Measurements from ENCODE around the gene KIRREL3. TPM values are rescaled to one million over a fixed set of nuclear protein-coding genes. Genes with fewer than 3 reads are reported as not detected.
A peak's percentile ranks its signal among the peaks of the same experiment; 100 is the strongest.

The KIRREL3 gene
- total and polyA plus RNA-seq, 2 of the 8 experiments (the other 6 are each of a cell fraction or from before 2014, with no cell fraction given): 0.29 to 0.32 TPM

- ChIA-PET CTCF (ENCODE audit: partially characterized antibody) (interaction anchor here (0.7 to 2.0 kb wide), 8 partner anchors 10 to 444 kb away, joined by 3 to 9 read pairs (median 4); no protein-coding TSS in a partner anchor), POLR2A (ENCODE audit: partially characterized antibody) (interaction anchor here (1.2 to 2.1 kb wide), 2 partner anchors 10 to 14 kb away, joined by 3 to 5 read pairs; no protein-coding TSS in a partner anchor)
- no peak overlapping the region for H4K8ac ChIP-seq (ENCODE audit: extremely low read depth, insufficient read depth, low read length)
- no peaks in the 10 kb centered on the region for H4K20me1 ChIP-seq (replicated peaks in 1 of 2; ENCODE audit: control insufficient read depth in 1 of 2, insufficient read depth in 2 of 2, low read length in 2 of 2)
- no peak overlapping the region for H3K4me3 ChIP-seq (ENCODE audit: extremely low read depth in 1 of 4, insufficient read depth in 2 of 4, low read depth in 3 of 4, low read length in 4 of 4)
- H3K23me2 ChIP-seq (ENCODE audit: low read depth, low read length): no peaks in the 10 kb centered on the region; the same call in 1 of the 2 replicates
- H2BK20ac ChIP-seq (ENCODE audit: low read length): peak overlapping the region; percentile 21; the same call in 1 of the 2 replicates
- H3K79me2 ChIP-seq (ENCODE audit: control insufficient read depth in 1 of 2, insufficient read depth in 2 of 2, low read length in 2 of 2): no peaks in the 10 kb centered on the region
- H4K91ac ChIP-seq (replicated peaks; ENCODE audit: insufficient read length, low read length): peak overlapping the region; percentile 56
- DNase-seq (ENCODE audit: low read depth in 1 of 2, low spot score in 2 of 2) (peak in 1 of 2 experiments; percentile 56), FAIRE-seq (peak; percentile 57)
- H3K14ac ChIP-seq (ENCODE audit: insufficient read length): no peak overlapping the region
- H3K27me3 ChIP-seq (replicated peaks in 1 of 4; ENCODE audit: control insufficient read depth in 3 of 4, extremely low read depth in 1 of 4, insufficient read depth in 3 of 4, low read length in 3 of 4): no peaks in the 10 kb centered on the region
- no peak overlapping the region for H3K4ac ChIP-seq (replicated peaks; ENCODE audit: insufficient read length, low read depth, low read length)
- H2BK15ac ChIP-seq (ENCODE audit: low read length): peak overlapping the region; percentile 61; the same call in 1 of the 2 replicates
- no peak overlapping the region for H2AFZ ChIP-seq (ENCODE audit: low read length)
- H2BK5ac ChIP-seq (ENCODE audit: low read depth, low read length): 0 out of 2 replicates have a peak overlapping the region, but pooled peaks have one; percentile 20
- WGBS, 2 experiments (ENCODE audit: extremely low coverage in 1 of 2, insufficient coverage in 1 of 2, insufficient read length in 1 of 2, insufficient replicate concordance in 2 of 2, low coverage in 1 of 2, low lambda C conversion rate in 2 of 2, missing lambda C conversion rate in 1 of 2): 59% methylated on average over 15 of the region's 15 CpGs; no CpG with 5 or more reads in 1 of the 2 experiments
- H2BK12ac ChIP-seq (ENCODE audit: low read depth, low read length): 0 out of 2 replicates have a peak overlapping the region, but pooled peaks have one; percentile 42
- H3K9ac ChIP-seq (replicated peaks in 1 of 4; ENCODE audit: extremely low read depth in 1 of 4, low read depth in 3 of 4, low read length in 3 of 4): no peak overlapping the region
- peak overlapping the region; percentile 22 to 33; a peak in 3 of 4 replicates for H3K4me2 ChIP-seq (ENCODE audit: insufficient read depth in 1 of 2, low read depth in 2 of 2, low read length in 2 of 2)
- no peak overlapping the region for H3K56ac ChIP-seq (replicated peaks; ENCODE audit: insufficient read length, low read depth, low read length)
- no peaks in the 10 kb centered on the region for H3K36me3 ChIP-seq (ENCODE audit: control insufficient read depth in 2 of 4, insufficient read depth in 4 of 4, low read length in 3 of 4)
- H2AK5ac ChIP-seq (ENCODE audit: low read depth, low read length): no peak overlapping the region
- no peaks in the 10 kb centered on the region for H3K9me3 ChIP-seq (ENCODE audit: insufficient read depth in 2 of 2, low read depth in 1 of 2, low read length in 1 of 2)
- no peak overlapping the region for H4K5ac ChIP-seq (ENCODE audit: insufficient read length, low read depth, low read length)
- H3K18ac ChIP-seq (ENCODE audit: extremely low read depth, low read length): no peak overlapping the region
- H3K4me1 ChIP-seq (replicated peaks in 1 of 4; ENCODE audit: control insufficient read depth in 3 of 4, insufficient read depth in 4 of 4, low read length in 3 of 4): peaks cover 3 to 20% (median 11%) of the 10 kb centered on the region in 4 experiments
- H2BK120ac ChIP-seq (replicated peaks; ENCODE audit: low read depth, low read length): no peak overlapping the region
- no peak overlapping the region for H3K23ac ChIP-seq (ENCODE audit: insufficient read length)
- H3K27ac ChIP-seq (ENCODE audit: low read depth, low read length): no peak overlapping the region; the same call in 1 of the 2 replicates
- no peaks in the 10 kb centered on the region for H3K79me1 ChIP-seq (ENCODE audit: low read depth, low read length)
- 0 out of 2 replicates have a peak, but pooled peaks have one; percentile 13 for TF ChIP-seq CREB1 (IDR thresholded peaks at IDR 0.05)
- no peak for TF ChIP-seq SUZ12 (IDR thresholded peaks at IDR 0.05; ENCODE audit: low read length)
- TF ChIP-seq FOSL1 (IDR thresholded peaks at IDR 0.05; ENCODE audit: insufficient read depth, low read depth, low read length): no peak
- no peak for TF ChIP-seq CTBP2 (IDR thresholded peaks at IDR 0.05; ENCODE audit: borderline replicate concordance, insufficient read depth, insufficient read length, low read length)
- TF ChIP-seq TEAD4 (IDR thresholded peaks at IDR 0.05; ENCODE audit: low read depth, low read length): peak; percentile 81
- TF ChIP-seq YY1 (IDR thresholded peaks at IDR 0.05; ENCODE audit: low read depth, low read length): peak; percentile 42; the same call in 1 of the 2 replicates
- TF ChIP-seq BRCA1 (IDR thresholded peaks at IDR 0.05; ENCODE audit: low read depth, low read length): no peak
- peak; percentile 85 to 87; a peak in 3 of 4 replicates for TF ChIP-seq SIN3A (conservative IDR thresholded peaks at IDR 0.05 in 1 of 2, IDR thresholded peaks at IDR 0.05 in 1 of 2; ENCODE audit: low read depth in 1 of 2, low read length in 2 of 2)
- TF ChIP-seq HDAC6 (IDR thresholded peaks at IDR 0.05; ENCODE audit: low read depth, low read length): no peak
- peak in 1 of 2 experiments; percentile 78; a peak in 1 of 4 replicates for TF ChIP-seq HDAC2 (IDR thresholded peaks at IDR 0.05; ENCODE audit: borderline replicate concordance in 1 of 2, low read depth in 2 of 2, low read length in 2 of 2)
Observed at GRCh38 chr11:126544108-126545056, 456.2 kb downstream of the KIRREL3 start.

Data from H1 (cell line).